Kidney (tissue), 14 donors: ENCODE results near the gene PACS2. TPM values are rescaled to one million over a fixed set of nuclear protein-coding genes. Genes with fewer than 3 reads are reported as not detected.
A peak's percentile ranks its signal among the peaks of the same experiment; 100 is the strongest.

ENCODE experiments used
- DNase-seq, 5 donors: peaks; one replicate each; pipeline ENCODE4 v3.0.0-alpha.2; 2013 to 2020
- FAIRE-seq: peaks from 2 replicates; lab custom pipeline; 2012; peaks lifted over from hg19 to GRCh38; lab: Jason Lieb, UNC
- H3K27ac ChIP-seq, 2 donors: one replicate each; pipeline ENCODE4 v1.7.0; 2013; ENCODE audit warnings: low read depth in 2 of 2, low read length in 2 of 2, inconsistent platforms in 1 of 2
- H3K27me3 ChIP-seq: one replicate; pipeline ENCODE4 v1.7.1; 2013; ENCODE audit warnings: low read length, inconsistent platforms; ENCODE audit not compliant: control insufficient read depth, insufficient read depth
- H3K36me3 ChIP-seq, 3 donors: one replicate each; pipeline versions ENCODE4 v1.7.0 to v1.7.1; 2013; ENCODE audit warnings: low read length in 3 of 3, control low read depth in 1 of 3, inconsistent platforms in 1 of 3; ENCODE audit not compliant: insufficient read depth in 3 of 3, control insufficient read depth in 2 of 3
- H3K4me1 ChIP-seq, 3 donors: one replicate each; pipeline versions ENCODE4 v1.7.0 to v1.7.1; 2013; ENCODE audit warnings: low read length in 3 of 3, inconsistent platforms in 1 of 3, low read depth in 1 of 3; ENCODE audit not compliant: control insufficient read depth in 2 of 3, insufficient read depth in 2 of 3
- H3K4me3 ChIP-seq, 3 donors: one replicate each; pipeline versions ENCODE4 v1.7.0 to v1.8.1; 2013; ENCODE audit warnings: low read length in 3 of 3, control low read depth in 1 of 3, inconsistent platforms in 1 of 3
- H3K9ac ChIP-seq, 3 donors: one replicate each; pipeline versions ENCODE4 v1.7.0 to v1.7.1; 2013; ENCODE audit warnings: low read length in 3 of 3, control low read depth in 1 of 3, inconsistent platforms in 1 of 3
- H3K9me3 ChIP-seq, 3 donors: one replicate each; pipeline versions ENCODE4 v1.7.0 to v1.7.1; 2013; ENCODE audit warnings: low read length in 3 of 3, control low read depth in 1 of 3, inconsistent platforms in 1 of 3; ENCODE audit not compliant: control insufficient read depth in 2 of 3, insufficient read depth in 1 of 3
- intact Hi-C: fragments of 100-400 bp; cut with DNase I; formaldehyde crosslinking; loops from one replicate; pipeline ENCODE4 v1.11.1; 2022
- polyA plus RNA-seq: library from polyadenylated mRNA; stranded (reverse); fragments of 350-450 nt; fragmentation: Illumina TruSeq; extraction: RNeasy Lipid Tissue Mini Kit (QIAGEN cat#74804); gene quantifications from one replicate; pipeline ENCODE4 v1.2.3, GENCODE V29; 2014; ENCODE audit warnings: low read depth, low replicate concordance; ENCODE audit not compliant: insufficient read depth
- total RNA-seq: library from RNA; stranded (reverse); fragmentation: NEBNext Ultra II Directional; extraction: Animal tissue kit (Norgen Biotek cat#: 25700); gene quantifications from one replicate; pipeline ENCODE4 v1.2.1, GENCODE V29; 2021
- TF ChIP-seq, protein P1 (sequence below): IDR thresholded peaks from 3 replicates; pipeline ENCODE4 v1.5.1; 2012; ENCODE audit warnings: mild to moderate bottlenecking, moderate library complexity, borderline replicate concordance; ENCODE audit not compliant: insufficient read depth; ENCODE audit errors: extremely low read depth
- donor health status: control.
- donor health status: control.
- donor health status: control.
- donor health status: control.
- donor health status: control.
- donor health status: DM: yes; HTN: yes; CAD: no.
- donor health status: Normal renal cell carcinoma (clear cell type).

PACS2 gene
- total and polyA plus RNA-seq, 2 donors from 2014 or later: 35.7 to 83.9 TPM

DNA sequence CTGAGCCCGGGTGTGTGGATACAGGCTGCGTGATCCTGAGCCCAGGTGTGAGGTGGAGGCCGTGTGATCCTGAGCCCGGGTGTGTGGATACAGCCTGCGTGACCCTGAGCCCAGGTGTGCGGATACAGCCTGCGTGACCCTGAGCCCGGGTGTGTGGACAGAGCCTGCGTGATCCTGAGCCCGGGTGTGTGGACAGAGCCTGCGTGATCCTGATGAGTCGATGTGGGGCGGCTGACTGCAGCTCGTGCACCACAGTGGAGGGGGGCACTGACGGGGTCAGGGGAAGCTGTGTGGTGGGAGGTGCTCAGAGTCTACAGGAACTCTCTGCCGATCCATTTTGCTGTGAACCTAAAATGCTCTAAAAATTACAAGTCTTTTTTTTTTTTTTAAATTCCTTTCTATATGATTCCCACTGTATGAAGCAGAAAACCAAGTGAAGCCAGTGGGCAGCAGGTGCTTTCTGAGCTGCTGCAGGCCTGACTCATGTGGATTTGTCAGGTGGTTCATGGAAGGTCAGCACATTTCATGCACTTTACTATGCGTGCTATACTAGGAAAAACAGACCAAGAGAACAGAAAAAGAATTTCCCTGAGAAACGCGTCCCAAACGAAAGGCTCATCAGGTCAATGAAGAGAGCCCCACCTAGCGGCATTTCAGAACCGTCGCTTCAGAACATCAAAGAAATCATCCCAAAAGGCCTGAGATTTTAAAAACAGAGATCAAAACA is 33.0 kb upstream of the PACS2 start:
- H3K27me3 ChIP-seq: no peaks in the 10 kb centered on the region
- H3K4me3 ChIP-seq: no peak overlapping the region
- H3K4me1 ChIP-seq: no peaks in the 10 kb centered on the region
- no peaks in the 10 kb centered on the region for H3K9me3 ChIP-seq
- H3K36me3 ChIP-seq: peaks cover 0 to 13% (median 0%) of the 10 kb centered on the region in 3 donors
- DNase-seq (peak in 2 of 5 donors; percentile 75 to 86), FAIRE-seq (no peak)
- intact Hi-C loops: no loop called here
- no peak overlapping the region for H3K9ac ChIP-seq
- no peak overlapping the region for H3K27ac ChIP-seq
- TF ChIP-seq, protein P1, sequence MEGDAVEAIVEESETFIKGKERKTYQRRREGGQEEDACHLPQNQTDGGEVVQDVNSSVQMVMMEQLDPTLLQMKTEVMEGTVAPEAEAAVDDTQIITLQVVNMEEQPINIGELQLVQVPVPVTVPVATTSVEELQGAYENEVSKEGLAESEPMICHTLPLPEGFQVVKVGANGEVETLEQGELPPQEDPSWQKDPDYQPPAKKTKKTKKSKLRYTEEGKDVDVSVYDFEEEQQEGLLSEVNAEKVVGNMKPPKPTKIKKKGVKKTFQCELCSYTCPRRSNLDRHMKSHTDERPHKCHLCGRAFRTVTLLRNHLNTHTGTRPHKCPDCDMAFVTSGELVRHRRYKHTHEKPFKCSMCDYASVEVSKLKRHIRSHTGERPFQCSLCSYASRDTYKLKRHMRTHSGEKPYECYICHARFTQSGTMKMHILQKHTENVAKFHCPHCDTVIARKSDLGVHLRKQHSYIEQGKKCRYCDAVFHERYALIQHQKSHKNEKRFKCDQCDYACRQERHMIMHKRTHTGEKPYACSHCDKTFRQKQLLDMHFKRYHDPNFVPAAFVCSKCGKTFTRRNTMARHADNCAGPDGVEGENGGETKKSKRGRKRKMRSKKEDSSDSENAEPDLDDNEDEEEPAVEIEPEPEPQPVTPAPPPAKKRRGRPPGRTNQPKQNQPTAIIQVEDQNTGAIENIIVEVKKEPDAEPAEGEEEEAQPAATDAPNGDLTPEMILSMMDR: peak; percentile 52

DNA sequence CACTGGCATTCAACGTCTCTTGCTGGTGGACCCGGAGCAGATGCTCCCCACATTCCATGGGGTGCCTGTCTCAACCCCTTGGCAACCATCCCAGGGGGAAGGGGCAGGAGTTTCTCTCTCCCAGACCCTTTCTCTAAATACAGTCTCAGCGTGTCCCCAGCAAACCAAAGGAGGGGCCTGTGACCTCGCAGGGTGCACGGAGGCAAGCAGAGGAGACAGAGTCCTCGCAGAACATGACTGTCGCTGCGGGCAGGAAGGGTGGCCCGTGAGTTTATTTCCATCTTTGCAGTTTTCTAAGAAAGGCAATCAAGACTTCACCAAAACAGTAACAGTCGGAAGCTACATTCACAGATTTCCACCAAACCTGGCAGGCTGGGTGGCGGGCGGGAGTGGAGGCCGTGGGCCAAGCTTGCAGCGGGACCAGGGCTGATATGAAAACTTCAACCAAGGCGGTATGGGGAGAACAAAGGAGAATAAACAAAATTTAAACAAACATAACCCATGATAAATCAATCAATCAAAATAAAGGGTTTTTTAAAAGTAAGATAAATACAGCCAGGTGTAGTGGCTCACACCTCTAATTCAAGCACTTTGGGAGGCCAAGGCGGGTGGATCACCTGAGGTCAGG is 32.3 kb upstream of the PACS2 start:
- DNase-seq (no peak), FAIRE-seq (no peak)
- H3K9ac ChIP-seq: no peak overlapping the region
- H3K4me1 ChIP-seq: peaks cover 0 to 6% (median 0%) of the 10 kb centered on the region in 3 donors
- H3K9me3 ChIP-seq: no peaks in the 10 kb centered on the region
- peaks cover 0 to 13% (median 0%) of the 10 kb centered on the region in 3 donors for H3K36me3 ChIP-seq
- intact Hi-C loops: no loop called here
- H3K27ac ChIP-seq: no peak overlapping the region
- no peaks in the 10 kb centered on the region for H3K27me3 ChIP-seq
- TF ChIP-seq, protein P1: no peak
- H3K4me3 ChIP-seq: no peak overlapping the region

DNA sequence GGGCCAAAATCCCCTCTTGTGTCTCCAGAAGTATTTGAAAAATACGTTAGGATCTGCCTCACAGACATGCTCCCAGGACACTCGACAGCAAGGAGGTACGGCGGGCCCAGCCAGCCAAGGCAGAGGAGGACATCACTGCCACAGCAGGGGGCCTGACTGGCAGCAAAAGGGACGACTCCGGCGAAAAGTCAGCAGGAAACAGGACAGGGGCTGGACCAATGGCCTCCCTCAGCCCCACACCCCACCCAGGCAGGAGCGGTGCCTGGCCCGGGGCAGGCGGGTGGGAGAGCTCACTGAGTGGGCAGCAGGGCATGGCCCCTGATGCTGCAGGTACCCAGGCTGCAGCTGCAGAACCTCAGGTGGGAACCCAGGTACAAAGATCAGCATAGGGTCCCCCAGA is 31.5 kb upstream of the PACS2 start:
- H3K4me1 ChIP-seq: peaks cover 0 to 6% (median 0%) of the 10 kb centered on the region in 3 donors

More for the DNA sequence above, 31.5 kb upstream of the PACS2 start:
- DNase-seq (no peak), FAIRE-seq (no peak)
- H3K9ac ChIP-seq: no peak overlapping the region
- intact Hi-C loops: no loop called here
- no peaks in the 10 kb centered on the region for H3K27me3 ChIP-seq
- H3K36me3 ChIP-seq: peaks cover 0 to 13% (median 0%) of the 10 kb centered on the region in 3 donors
- no peaks in the 10 kb centered on the region for H3K9me3 ChIP-seq
- no peak overlapping the region for H3K4me3 ChIP-seq
- no peak overlapping the region for H3K27ac ChIP-seq
- TF ChIP-seq, protein P1: no peak
